Mesothelial cell of epicardium (in vitro differentiated cells): ENCODE measurements around the gene TRAF4. TPM values are rescaled to one million over a fixed set of nuclear protein-coding genes. Genes with fewer than 3 reads are reported as not detected.
"Not testable (repeated sequence)": the region's sequence is repeated elsewhere in the genome, so short reads cannot be mapped to it uniquely, and the experiment has no call there.

ENCODE experiments used
- DNase-seq, 2 experiments: peaks; one replicate each; pipeline ENCODE4 v3.0.0; 2021; ENCODE audit warnings: low spot score in 2 of 2; ENCODE audit not compliant: unreplicated experiment in 2 of 2
- H3K27ac Mint-ChIP-seq: 2 replicates; pipeline ENCODE4 v1.8.0; 2021; ENCODE audit warnings: mixed read lengths
- H3K27me3 Mint-ChIP-seq: 2 replicates; pipeline ENCODE4 v1.8.0; 2021; ENCODE audit warnings: low read depth, mixed read lengths
- H3K36me3 Mint-ChIP-seq: 2 replicates; pipeline ENCODE4 v1.8.0; 2021; ENCODE audit warnings: mixed read lengths
- H3K4me1 Mint-ChIP-seq: 2 replicates; pipeline ENCODE4 v1.8.0; 2021; ENCODE audit warnings: mixed read lengths
- H3K4me3 Mint-ChIP-seq: 2 replicates; pipeline ENCODE4 v1.8.0; 2021; ENCODE audit warnings: mild to moderate bottlenecking, moderate library complexity, mixed read lengths
- H3K9me3 Mint-ChIP-seq: 2 replicates; pipeline ENCODE4 v1.8.0; 2021; ENCODE audit warnings: mixed read lengths
- CTCF ChIP-seq: fragments of 200-600 bp; sonication (generic); IDR thresholded peaks from one replicate; pipeline ENCODE4 v1.5.0; 2021; ENCODE audit warnings: antibody characterized with exemption; ENCODE audit not compliant: unreplicated experiment
- total RNA-seq: library from RNA; stranded (reverse); gene quantifications from 3 replicates; pipeline ENCODE4 v1.2.1, GENCODE V29; 2021

The TRAF4 gene
- total RNA-seq, 1 donor from 2014 or later = 252 TPM

- no peak for TF ChIP-seq CTCF
- no peak for DNase-seq
- peak overlapping the region; percentile 99 for H3K4me3 Mint-ChIP-seq
- no peaks in the 10 kb centered on the region for H3K9me3 Mint-ChIP-seq
- H3K4me1 Mint-ChIP-seq = peaks cover 68% of the 10 kb centered on the region
- peak overlapping the region; percentile 34 for H3K27ac Mint-ChIP-seq
- peaks cover 13% of the 10 kb centered on the region for H3K36me3 Mint-ChIP-seq
- H3K27me3 Mint-ChIP-seq = no peaks in the 10 kb centered on the region
These were observed 21.2 kb upstream of the TRAF4 start for GRCh38 chr17:28722417-28723158.

GRCh38 chr17:28723159-28723835, 20.5 kb upstream of the TRAF4 start:
- Mint-ChIP-seq H3K27me3 (no peaks in the 10 kb centered on the region), H3K36me3 (peaks cover 13% of the 10 kb centered on the region), H3K27ac (no peak overlapping the region), H3K9me3 (no peaks in the 10 kb centered on the region), H3K4me3 (no peak overlapping the region), H3K4me1 (peaks cover 64% of the 10 kb centered on the region)
- TF ChIP-seq CTCF = no peak
- no peak for DNase-seq

GRCh38 chr17:28723836-28724499, 19.8 kb upstream of the TRAF4 start:
- H3K27me3 Mint-ChIP-seq, H3K4me3 Mint-ChIP-seq, DNase-seq, H3K9me3 Mint-ChIP-seq: not testable (repeated sequence)
- peaks cover 61% of the 10 kb centered on the region for H3K4me1 Mint-ChIP-seq
- peaks cover 13% of the 10 kb centered on the region for H3K36me3 Mint-ChIP-seq
- H3K27ac Mint-ChIP-seq = peak overlapping the region; percentile 92

- TF ChIP-seq CTCF = no peak
- H3K9me3 Mint-ChIP-seq = no peaks in the 10 kb centered on the region
- peak overlapping the region; percentile 79 for H3K4me3 Mint-ChIP-seq
- H3K36me3 Mint-ChIP-seq = peaks cover 13% of the 10 kb centered on the region
- H3K27me3 Mint-ChIP-seq = no peaks in the 10 kb centered on the region
- no peak for DNase-seq
- H3K4me1 Mint-ChIP-seq = peaks cover 58% of the 10 kb centered on the region
- H3K27ac Mint-ChIP-seq = peak overlapping the region; percentile 92
These were observed 19.2 kb upstream of the TRAF4 start for GRCh38 chr17:28724500-28725165.

GRCh38 chr17:28725166-28725659, 18.6 kb upstream of the TRAF4 start:
- Mint-ChIP-seq H3K36me3 (peaks cover 13% of the 10 kb centered on the region), H3K27me3 (no peaks in the 10 kb centered on the region), H3K9me3 (no peaks in the 10 kb centered on the region), H3K4me3 (peak overlapping the region; percentile 79), H3K27ac (peak overlapping the region; percentile 92), H3K4me1 (peaks cover 53% of the 10 kb centered on the region)
- DNase-seq = no peak
- TF ChIP-seq CTCF = no peak
